Thoracic aorta (tissue), 2 donors: ENCODE results near the gene GCLC. TPM values are rescaled to one million over a fixed set of nuclear protein-coding genes. Genes with fewer than 3 reads are reported as not detected.
"Not testable (repeated sequence)": the region's sequence is repeated elsewhere in the genome, so short reads cannot be mapped to it uniquely, and the experiment has no call there.

Experiments
- ATAC-seq: fragments of 150-250 bp; one replicate; pipeline ENCODE4 v1.8.0; 2017; ENCODE audit warnings: low read depth; ENCODE audit not compliant: insufficient number of reproducible peaks, low FRiP score
- DNase-seq: peaks from one replicate; pipeline ENCODE4 v3.0.0-alpha.2; 2020; ENCODE audit warnings: low spot score
- H3K27ac ChIP-seq, 2 donors: fragments of 200-600 bp; sonication (generic); 1 replicate in 1 of 2; 2 replicates in 1 of 2; pipeline ENCODE4 v1.5.1; 2016; ENCODE audit warnings: mild to moderate bottlenecking in 2 of 2, moderate library complexity in 2 of 2
- H3K27me3 ChIP-seq: fragments of 200-600 bp; sonication (generic); replicated peaks from 2 replicates; pipeline ENCODE4 v1.6.0; 2016; ENCODE audit warnings: mild to moderate bottlenecking; ENCODE audit not compliant: insufficient read depth
- H3K36me3 ChIP-seq: fragments of 200-600 bp; sonication (generic); one replicate; pipeline ENCODE4 v1.5.1; 2016
- H3K4me1 ChIP-seq, 2 donors: fragments of 200-600 bp; sonication (generic); 1 replicate in 1 of 2; 2 replicates in 1 of 2; pipeline versions ENCODE4 v1.5.1 to v1.6.0; 2016; ENCODE audit warnings: low read depth in 2 of 2, mild to moderate bottlenecking in 1 of 2; ENCODE audit not compliant: control insufficient read depth in 1 of 2
- H3K4me3 ChIP-seq: fragments of 200-600 bp; sonication (generic); 2 replicates; pipeline ENCODE4 v1.5.1; 2016; ENCODE audit warnings: mild to moderate bottlenecking
- H3K9me3 ChIP-seq: fragments of 200-600 bp; sonication (generic); 2 replicates; pipeline ENCODE4 v1.5.1; 2016
- CTCF ChIP-seq: fragments of 200-600 bp; sonication (generic); IDR thresholded peaks from one replicate; pipeline ENCODE4 v1.5.1; 2019; ENCODE audit warnings: antibody characterized with exemption
- total RNA-seq, 2 donors: library from RNA; depleted of rRNA; stranded (reverse); fragments of >200 nt; gene quantifications; one replicate each; pipeline versions ENCODE4 v1.1.0 to v1.2.3, GENCODE V29; 2016

The GCLC gene
- total RNA-seq, 2 donors from 2014 or later = 26.5 to 29.6 TPM

- Histone ChIP-seq H3K27me3 (no peaks in the 10 kb centered on the region), H3K4me3 (no peak overlapping the region), H3K9me3 (no peaks in the 10 kb centered on the region), H3K36me3 (no peaks in the 10 kb centered on the region), H3K27ac (no peak overlapping the region), H3K4me1 (no peaks in the 10 kb centered on the region)
- TF ChIP-seq CTCF = peak; percentile 93
- peak; percentile 48 for DNase-seq
- ATAC-seq = no peak
Observed at GRCh38 chr6:53484476-53485280, 60.2 kb downstream of the GCLC start.

- TF ChIP-seq CTCF = no peak
- H3K27ac ChIP-seq = no peak overlapping the region
- no peak overlapping the region for H3K4me3 ChIP-seq
- no peaks in the 10 kb centered on the region for H3K36me3 ChIP-seq
- H3K4me1 ChIP-seq = no peaks in the 10 kb centered on the region
- ATAC-seq = no peak
- H3K9me3 ChIP-seq = no peaks in the 10 kb centered on the region
- no peaks in the 10 kb centered on the region for H3K27me3 ChIP-seq
- DNase-seq = no peak
Observed at GRCh38 chr6:53483423-53484353, 61.2 kb downstream of the GCLC start.

- Histone ChIP-seq H3K9me3 (no peaks in the 10 kb centered on the region), H3K4me3 (no peak overlapping the region), H3K4me1 (no peaks in the 10 kb centered on the region), H3K27me3 (no peaks in the 10 kb centered on the region), H3K27ac (no peak overlapping the region), H3K36me3 (no peaks in the 10 kb centered on the region)
- TF ChIP-seq CTCF = no peak
- DNase-seq (no peak), ATAC-seq (no peak)
Observed at GRCh38 chr6:53481323-53481722, 63.6 kb downstream of the GCLC start.

- not testable (repeated sequence) for DNase-seq
Observed at GRCh38 chr6:53480774-53481173, 64.1 kb downstream of the GCLC start.

GRCh38 chr6:53479871-53480270 lies 65.0 kb downstream of the GCLC start:
- DNase-seq = no peak
- no peak for ATAC-seq
- no peaks in the 10 kb centered on the region for H3K27me3 ChIP-seq
- no peaks in the 10 kb centered on the region for H3K36me3 ChIP-seq
- H3K27ac ChIP-seq = no peak overlapping the region
- no peaks in the 10 kb centered on the region for H3K9me3 ChIP-seq
- H3K4me3 ChIP-seq = no peak overlapping the region
- H3K4me1 ChIP-seq = no peaks in the 10 kb centered on the region
- no peak for TF ChIP-seq CTCF

More at GRCh38 chr6:53480774-53481173, 64.1 kb downstream of the GCLC start:
- not testable (repeated sequence) for H3K27me3 ChIP-seq, H3K9me3 ChIP-seq, ATAC-seq, H3K4me3 ChIP-seq, H3K27ac ChIP-seq, H3K4me1 ChIP-seq, H3K36me3 ChIP-seq
